IMR-90 (cell line): ENCODE data around the gene CDH23. TPM values are rescaled to one million over a fixed set of nuclear protein-coding genes. Genes with fewer than 3 reads are reported as not detected.

Source experiments
- ATAC-seq: fragments of 200-7000 bp; cut with Tn5 transposase; 2 replicates; pipeline ENCODE4 v1.9.1; 2020; ENCODE audit warnings: low read depth, mild to moderate bottlenecking, moderate library complexity
- BruUV-seq: library from RNA; stranded (reverse); fragments of 400-500 nt; replicated peaks from 2 replicates; lab custom pipeline; 2021; lab: Mats Ljungman, UMichigan
- CTCF ChIA-PET: fragments of 300-600 bp; formaldehyde crosslinking; extraction: SDS; loops from one replicate; lab custom pipeline; 2021; ENCODE audit warnings: antibody characterized with exemption; lab: Yijun Ruan, JAX
- POLR2A ChIA-PET: fragments of 300-600 bp; sonication (Branson Sonifier 250); formaldehyde crosslinking; loops from one replicate; lab custom pipeline; 2022; ENCODE audit warnings: antibody characterized with exemption; ENCODE audit not compliant: unreplicated experiment; lab: Charles Lee
- DNase-seq: peaks from one replicate; pipeline ENCODE4 v3.0.0; 2013
- H2AFZ ChIP-seq: replicated peaks from 2 replicates; pipeline ENCODE3; 2013; ENCODE audit warnings: low read length, mild to moderate bottlenecking; ENCODE audit not compliant: poor library complexity
- H2AK5ac ChIP-seq: 2 replicates; pipeline ENCODE4 v1.6.1; 2013; ENCODE audit warnings: low read depth, low read length, inconsistent platforms
- H2AK9ac ChIP-seq: replicated peaks from 2 replicates; pipeline ENCODE3; 2013; ENCODE audit warnings: mild to moderate bottlenecking, low read depth, low read length, moderate library complexity; ENCODE audit not compliant: poor library complexity
- H2BK120ac ChIP-seq: 2 replicates; pipeline ENCODE4 v1.6.1; 2013; ENCODE audit warnings: low read depth, low read length, inconsistent platforms
- H2BK15ac ChIP-seq: 3 replicates; pipeline ENCODE4 v1.6.1; 2013; ENCODE audit warnings: low read depth, low read length, inconsistent platforms
- H2BK20ac ChIP-seq: 2 replicates; pipeline ENCODE4 v1.6.1; 2013; ENCODE audit warnings: low read depth, mild to moderate bottlenecking, inconsistent platforms, low read length, moderate library complexity
- H2BK5ac ChIP-seq: 2 replicates; pipeline ENCODE4 v1.6.1; 2013; ENCODE audit warnings: mild to moderate bottlenecking, low read depth, low read length, inconsistent platforms; ENCODE audit not compliant: poor library complexity, severe bottlenecking
- H3K14ac ChIP-seq: replicated peaks from 2 replicates; pipeline ENCODE4 v1.6.1; 2013; ENCODE audit warnings: low read depth, low read length, inconsistent platforms
- H3K18ac ChIP-seq: 2 replicates; pipeline ENCODE4 v1.6.1; 2013; ENCODE audit warnings: low read depth, low read length, control low read depth
- H3K23ac ChIP-seq: 2 replicates; pipeline ENCODE4 v1.6.1; 2013; ENCODE audit warnings: low read depth, low read length, inconsistent platforms
- H3K27ac ChIP-seq: 2 replicates; pipeline ENCODE4 v1.5.1; 2013; ENCODE audit warnings: mild to moderate bottlenecking, control low read depth, low read length; ENCODE audit not compliant: insufficient read depth
- H3K27me3 ChIP-seq: 2 replicates; pipeline ENCODE4 v1.6.1; 2013; ENCODE audit warnings: low read length; ENCODE audit not compliant: control insufficient read depth, insufficient read depth
- H3K36me3 ChIP-seq: 2 replicates; pipeline ENCODE4 v1.6.1; 2013; ENCODE audit warnings: low read length, mixed read lengths; ENCODE audit not compliant: control insufficient read depth, insufficient read depth
- H3K4ac ChIP-seq: 2 replicates; pipeline ENCODE4 v1.6.1; 2013; ENCODE audit warnings: low read depth, low read length, inconsistent platforms
- H3K4me1 ChIP-seq: 2 replicates; pipeline ENCODE4 v1.6.1; 2013; ENCODE audit warnings: low read length, mixed read lengths; ENCODE audit not compliant: control insufficient read depth, insufficient read depth
- H3K4me2 ChIP-seq: 2 replicates; pipeline ENCODE4 v1.6.1; 2013; ENCODE audit warnings: low read depth, mild to moderate bottlenecking, control low read depth, low read length, moderate library complexity
- H3K4me3 ChIP-seq: 2 replicates; pipeline ENCODE4 v1.5.1; 2013; ENCODE audit warnings: low read depth, mild to moderate bottlenecking, control low read depth, low read length, moderate library complexity; ENCODE audit not compliant: insufficient read depth
- H3K56ac ChIP-seq: 2 replicates; pipeline ENCODE4 v1.6.1; 2013; ENCODE audit warnings: low read length, inconsistent platforms; ENCODE audit not compliant: insufficient read depth; ENCODE audit errors: extremely low read depth
- H3K79me1 ChIP-seq, 2 experiments: 2 replicates each; pipeline ENCODE4 v1.6.1; 2013; ENCODE audit warnings: low read length in 2 of 2, inconsistent platforms in 1 of 2, low read depth in 1 of 2
- H3K9ac ChIP-seq: 2 replicates; pipeline ENCODE4 v1.6.1; 2013; ENCODE audit warnings: low read depth, low read length, control low read depth
- H3K9me1 ChIP-seq: 2 replicates; pipeline ENCODE4 v1.6.1; 2013; ENCODE audit warnings: low read length, inconsistent platforms; ENCODE audit not compliant: insufficient read depth
- H3K9me3 ChIP-seq: 2 replicates; pipeline ENCODE4 v1.6.1; 2013; ENCODE audit warnings: low read length; ENCODE audit not compliant: control insufficient read depth, insufficient read depth
- H4K20me1 ChIP-seq: 2 replicates; pipeline ENCODE4 v1.6.1; 2013; ENCODE audit warnings: low read length, inconsistent platforms; ENCODE audit not compliant: insufficient read depth
- H4K5ac ChIP-seq: 2 replicates; pipeline ENCODE4 v1.6.1; 2013; ENCODE audit warnings: mild to moderate bottlenecking, low read depth, low read length, control low read depth
- H4K8ac ChIP-seq, 2 experiments: 2 replicates each; pipeline ENCODE4 v1.6.1; 2013; ENCODE audit warnings: low read depth in 2 of 2, low read length in 2 of 2, control low read depth in 1 of 2, inconsistent platforms in 1 of 2
- H4K91ac ChIP-seq: 2 replicates; pipeline ENCODE4 v1.6.1; 2013; ENCODE audit warnings: low read depth, low read length, inconsistent platforms; ENCODE audit not compliant: insufficient read depth
- BHLHE40 ChIP-seq: fragments of 150-350 bp; IDR thresholded peaks from 2 replicates; pipeline ENCODE4 v1.6.1; 2016; ENCODE audit warnings: mild to moderate bottlenecking, low read depth, low read length
- CEBPB ChIP-seq: IDR thresholded peaks from 2 replicates; pipeline ENCODE4 v1.6.1; 2012; ENCODE audit warnings: low read depth, low read length, improper control_type of control experiment
- CHD1 ChIP-seq: IDR thresholded peaks from 2 replicates; pipeline ENCODE4 v1.6.1; 2012; ENCODE audit warnings: low read depth, low read length, improper control_type of control experiment
- FOS ChIP-seq: fragments of 150-350 bp; IDR thresholded peaks from 2 replicates; pipeline ENCODE4 v1.6.1; 2016; ENCODE audit warnings: low read depth, low read length
- MAFK ChIP-seq: IDR thresholded peaks from 2 replicates; pipeline ENCODE4 v1.6.1; 2012; ENCODE audit warnings: low read depth, low read length, improper control_type of control experiment
- MAZ ChIP-seq: IDR thresholded peaks from 2 replicates; pipeline ENCODE4 v1.6.1; 2012; ENCODE audit warnings: low read depth, mild to moderate bottlenecking, low read length, improper control_type of control experiment, moderate library complexity, borderline replicate concordance
- MXI1 ChIP-seq: IDR thresholded peaks from 2 replicates; pipeline ENCODE4 v1.6.1; 2012; ENCODE audit warnings: low read depth, mild to moderate bottlenecking, low read length, moderate library complexity, borderline replicate concordance
- NFE2L2 ChIP-seq: fragments of 150-350 bp; IDR thresholded peaks from 2 replicates; pipeline ENCODE4 v1.6.1; 2016; ENCODE audit warnings: low read depth, mild to moderate bottlenecking, low read length
- POLR2A ChIP-seq: IDR thresholded peaks from 2 replicates; pipeline ENCODE4 v1.6.1; 2012; ENCODE audit warnings: mild to moderate bottlenecking, low read depth, low read length
- RAD21 ChIP-seq: IDR thresholded peaks from 2 replicates; pipeline ENCODE4 v1.6.1; 2012; ENCODE audit warnings: low read length, improper control_type of control experiment
- RCOR1 ChIP-seq: IDR thresholded peaks from 2 replicates; pipeline ENCODE4 v1.6.1; 2012; ENCODE audit warnings: mild to moderate bottlenecking, low read length, improper control_type of control experiment; ENCODE audit not compliant: insufficient replicate concordance
- RFX5 ChIP-seq: IDR thresholded peaks from 2 replicates; pipeline ENCODE4 v1.8.0; 2012; ENCODE audit warnings: low read depth, mild to moderate bottlenecking, low read length, moderate library complexity
- SMC3 ChIP-seq: fragments of 150-350 bp; IDR thresholded peaks from 2 replicates; pipeline ENCODE4 v1.6.1; 2016; ENCODE audit warnings: low read depth, mild to moderate bottlenecking, antibody characterized with exemption, low read length, moderate library complexity
- WGBS, 2 experiments: methylation state at CpG; one replicate each; pipeline versions ENCODE4 v1.1.5 to v1.1.7; 2013; ENCODE audit warnings: missing lambda C conversion rate in 2 of 2; ENCODE audit not compliant: insufficient read length in 1 of 2; ENCODE audit errors: extremely low coverage in 2 of 2; 5-methylcytosine and 5-hydroxymethylcytosine counted together
- dilution Hi-C: fragments of 300-500 bp; cut with HindIII; formaldehyde crosslinking; loops from one replicate; pipeline ENCODE4 v1.14.3; 2018; ENCODE audit warnings: low sequenced_read_pairs; ENCODE audit not compliant: unreplicated experiment
- in situ Hi-C: fragments of 300-500 bp; cut with MboI; formaldehyde crosslinking; loops from 3 replicates; pipeline ENCODE4 v1.14.3; 2019; ENCODE audit warnings: low sequenced_read_pairs, inconsistent platforms, mixed read lengths
- intact Hi-C: fragments of 100-400 bp; cut with micrococcal nuclease; formaldehyde crosslinking; loops from 2 replicates; pipeline ENCODE4 v1.10.0; 2022
- polyA plus RNA-seq, 3 experiments: library from polyadenylated mRNA; depleted of rRNA; stranded (reverse); fragments of >200 nt; gene quantifications; 2 replicates each; pipeline ENCODE4 v1.2.3, GENCODE V29; 2012; ENCODE audit warnings: low replicate concordance in 1 of 3
- total RNA-seq: library from RNA; depleted of rRNA; stranded (reverse); fragments of >200 nt; gene quantifications from 2 replicates; pipeline ENCODE4 v1.2.3, GENCODE V29; 2012
- TF ChIP-seq, protein P1 (sequence below): fragments of 150-350 bp; IDR thresholded peaks from 2 replicates; pipeline ENCODE4 v1.6.1; 2016; ENCODE audit warnings: low read depth, mild to moderate bottlenecking, low read length, moderate library complexity, borderline replicate concordance
- TF ChIP-seq, protein P2 (sequence below): fragments of 150-350 bp; IDR thresholded peaks from 2 replicates; pipeline ENCODE4 v1.6.1; 2017; ENCODE audit warnings: mild to moderate bottlenecking, antibody characterized with exemption, low read length, low read depth
- TF ChIP-seq, protein P3 (sequence below): conservative IDR thresholded peaks from 2 replicates; pipeline ENCODE4 v1.5.1; 2012; ENCODE audit warnings: mild to moderate bottlenecking, low read depth, low read length, improper control_type of control experiment

Gene CDH23
- total and polyA plus RNA-seq, 2 of the 4 experiments (the other 2 are of a cell fraction): under 0.01 to 0.03 TPM

DNA sequence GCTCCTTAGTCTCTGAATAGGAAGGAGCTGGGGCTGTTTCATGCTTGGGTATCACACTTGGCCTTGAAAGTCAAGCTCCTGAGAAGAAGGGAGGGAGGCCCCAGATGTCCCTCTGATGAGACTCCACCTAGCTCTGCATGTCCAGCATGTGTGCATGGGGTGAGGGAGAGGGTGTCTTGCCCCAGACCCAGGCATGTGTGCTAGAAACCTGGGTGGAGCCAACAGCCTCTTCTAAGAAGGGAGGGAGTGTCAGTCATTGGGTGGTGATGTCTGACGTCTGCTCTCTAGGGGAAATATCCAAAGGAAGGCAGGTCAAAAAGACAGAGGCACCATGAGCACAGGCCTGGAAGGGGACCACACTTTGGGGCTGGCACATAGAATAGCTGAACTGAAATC, 159.0 kb downstream of the CDH23 start:
- Histone ChIP-seq H3K14ac (no peak overlapping the region), H2AK9ac (no peak overlapping the region), H3K56ac (no peak overlapping the region), H4K20me1 (no peaks in the 10 kb centered on the region; the same call in 1 of the 2 replicates), H2BK20ac (no peak overlapping the region), H3K9ac (no peak overlapping the region), H3K4me2 (no peak overlapping the region), H4K5ac (no peak overlapping the region), H2AFZ (no peak overlapping the region), H2AK5ac (no peak overlapping the region), H2BK5ac (no peak overlapping the region), H3K9me3 (no peaks in the 10 kb centered on the region), H4K91ac (no peak overlapping the region), H4K8ac (no peak overlapping the region), H3K23ac (no peak overlapping the region), H3K27me3 (peaks cover 35% of the 10 kb centered on the region), H3K36me3 (no peaks in the 10 kb centered on the region), H3K9me1 (no peaks in the 10 kb centered on the region), H3K18ac (no peak overlapping the region), H3K79me1 (no peaks in the 10 kb centered on the region), H3K4me1 (no peaks in the 10 kb centered on the region), H2BK15ac (no peak overlapping the region), H3K4me3 (no peak overlapping the region), H2BK120ac (no peak overlapping the region), H3K4ac (no peak overlapping the region), H3K27ac (no peak overlapping the region)
- WGBS, 2 experiments: no CpG with 5 or more reads among the region's 1 CpG
- dilution Hi-C loops (no loop called here), intact Hi-C loops (no loop called here), in situ Hi-C loops (no loop called here)
- no TSS peak for BruUV-seq
- DNase-seq: no peak
- CTCF ChIA-PET: no interaction called here
- no peak for ATAC-seq
- POLR2A ChIA-PET: no interaction called here
- TF ChIP-seq SMC3: no peak
- no peak for TF ChIP-seq MAFK
- no peak for TF ChIP-seq CHD1
- no peak for TF ChIP-seq CEBPB
- TF ChIP-seq, protein P1, sequence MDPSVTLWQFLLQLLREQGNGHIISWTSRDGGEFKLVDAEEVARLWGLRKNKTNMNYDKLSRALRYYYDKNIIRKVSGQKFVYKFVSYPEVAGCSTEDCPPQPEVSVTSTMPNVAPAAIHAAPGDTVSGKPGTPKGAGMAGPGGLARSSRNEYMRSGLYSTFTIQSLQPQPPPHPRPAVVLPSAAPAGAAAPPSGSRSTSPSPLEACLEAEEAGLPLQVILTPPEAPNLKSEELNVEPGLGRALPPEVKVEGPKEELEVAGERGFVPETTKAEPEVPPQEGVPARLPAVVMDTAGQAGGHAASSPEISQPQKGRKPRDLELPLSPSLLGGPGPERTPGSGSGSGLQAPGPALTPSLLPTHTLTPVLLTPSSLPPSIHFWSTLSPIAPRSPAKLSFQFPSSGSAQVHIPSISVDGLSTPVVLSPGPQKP: no peak
- TF ChIP-seq, protein P2, sequence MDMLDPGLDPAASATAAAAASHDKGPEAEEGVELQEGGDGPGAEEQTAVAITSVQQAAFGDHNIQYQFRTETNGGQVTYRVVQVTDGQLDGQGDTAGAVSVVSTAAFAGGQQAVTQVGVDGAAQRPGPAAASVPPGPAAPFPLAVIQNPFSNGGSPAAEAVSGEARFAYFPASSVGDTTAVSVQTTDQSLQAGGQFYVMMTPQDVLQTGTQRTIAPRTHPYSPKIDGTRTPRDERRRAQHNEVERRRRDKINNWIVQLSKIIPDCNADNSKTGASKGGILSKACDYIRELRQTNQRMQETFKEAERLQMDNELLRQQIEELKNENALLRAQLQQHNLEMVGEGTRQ: no peak
- TF ChIP-seq POLR2A: no peak
- no peak for TF ChIP-seq RAD21
- no peak for TF ChIP-seq BHLHE40
- no peak for TF ChIP-seq MAZ
- no peak for TF ChIP-seq FOS
- no peak for TF ChIP-seq RFX5
- no peak for TF ChIP-seq RCOR1
- TF ChIP-seq, protein P3, sequence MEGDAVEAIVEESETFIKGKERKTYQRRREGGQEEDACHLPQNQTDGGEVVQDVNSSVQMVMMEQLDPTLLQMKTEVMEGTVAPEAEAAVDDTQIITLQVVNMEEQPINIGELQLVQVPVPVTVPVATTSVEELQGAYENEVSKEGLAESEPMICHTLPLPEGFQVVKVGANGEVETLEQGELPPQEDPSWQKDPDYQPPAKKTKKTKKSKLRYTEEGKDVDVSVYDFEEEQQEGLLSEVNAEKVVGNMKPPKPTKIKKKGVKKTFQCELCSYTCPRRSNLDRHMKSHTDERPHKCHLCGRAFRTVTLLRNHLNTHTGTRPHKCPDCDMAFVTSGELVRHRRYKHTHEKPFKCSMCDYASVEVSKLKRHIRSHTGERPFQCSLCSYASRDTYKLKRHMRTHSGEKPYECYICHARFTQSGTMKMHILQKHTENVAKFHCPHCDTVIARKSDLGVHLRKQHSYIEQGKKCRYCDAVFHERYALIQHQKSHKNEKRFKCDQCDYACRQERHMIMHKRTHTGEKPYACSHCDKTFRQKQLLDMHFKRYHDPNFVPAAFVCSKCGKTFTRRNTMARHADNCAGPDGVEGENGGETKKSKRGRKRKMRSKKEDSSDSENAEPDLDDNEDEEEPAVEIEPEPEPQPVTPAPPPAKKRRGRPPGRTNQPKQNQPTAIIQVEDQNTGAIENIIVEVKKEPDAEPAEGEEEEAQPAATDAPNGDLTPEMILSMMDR: no peak
- no peak for TF ChIP-seq NFE2L2
- no peak for TF ChIP-seq MXI1
